Measurements from ENCODE around the gene CENPF. TPM values are rescaled to one million over a fixed set of nuclear protein-coding genes. Genes with fewer than 3 reads are reported as not detected.

CENPF gene
- total RNA-seq, 1 donor from 2014 or later, result 8.7 TPM

DNA sequence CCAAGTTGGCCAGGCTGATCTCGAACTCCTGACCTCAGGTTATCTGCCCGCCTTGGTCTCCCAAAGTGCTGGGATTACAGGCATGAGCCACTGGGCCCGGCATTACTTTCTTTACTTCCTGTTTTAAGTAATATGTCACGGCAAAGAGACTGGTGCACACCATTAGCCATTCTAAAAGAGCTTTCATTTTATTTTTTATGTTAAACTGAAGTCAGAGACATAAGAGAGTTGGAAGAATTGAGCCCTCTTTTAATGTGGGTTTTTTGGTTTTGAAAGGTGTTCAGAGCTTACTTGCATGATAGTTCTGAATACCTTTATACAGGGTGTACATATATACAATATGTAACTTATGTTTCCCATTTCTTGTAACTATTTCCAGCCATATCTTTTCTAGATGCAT lies 14.3 kb downstream of the CENPF start:
- no peak for DNase-seq (ENCODE audit: low read depth)

DNA sequence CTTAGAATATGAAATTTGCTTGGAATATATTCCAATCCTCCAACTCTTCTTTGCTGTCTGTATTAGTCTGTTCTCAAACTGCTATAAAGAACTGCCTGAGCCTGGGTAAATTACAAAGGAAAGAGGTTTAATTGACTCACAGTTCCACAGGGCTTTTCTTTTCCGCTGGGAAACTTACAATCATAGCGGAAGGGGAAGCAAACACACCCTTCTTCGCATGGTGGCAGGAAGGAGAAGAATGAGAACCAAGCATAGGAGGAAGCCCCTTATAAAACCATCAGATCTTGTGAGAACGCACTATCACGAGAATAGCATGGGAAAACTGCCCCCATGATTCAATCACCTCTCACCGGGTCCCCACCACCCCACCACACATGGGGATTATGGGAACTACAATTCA lies 14.8 kb downstream of the CENPF start:
- DNase-seq (ENCODE audit: low read depth), result no peak

DNA sequence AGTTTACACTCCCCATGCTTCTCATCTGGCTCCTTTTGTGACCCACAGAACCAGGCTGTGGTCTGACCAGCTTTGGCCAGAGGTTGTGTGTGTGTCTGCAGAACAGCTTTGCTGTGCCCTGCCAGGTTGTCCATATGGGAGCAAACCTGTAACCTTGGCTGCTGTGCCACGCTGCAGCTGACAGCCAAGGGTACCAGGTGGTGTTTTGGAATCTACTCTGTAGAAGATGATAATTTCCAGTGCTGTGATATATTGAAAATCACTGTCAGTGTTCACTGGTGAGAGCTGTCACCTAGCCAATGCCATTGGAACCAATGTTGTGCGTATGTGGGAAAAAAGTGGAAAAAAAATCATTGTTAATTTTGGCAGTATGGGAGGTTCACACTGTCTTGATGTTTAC lies 18.2 kb downstream of the CENPF start:
- DNase-seq (ENCODE audit: low read depth), result no peak

DNA sequence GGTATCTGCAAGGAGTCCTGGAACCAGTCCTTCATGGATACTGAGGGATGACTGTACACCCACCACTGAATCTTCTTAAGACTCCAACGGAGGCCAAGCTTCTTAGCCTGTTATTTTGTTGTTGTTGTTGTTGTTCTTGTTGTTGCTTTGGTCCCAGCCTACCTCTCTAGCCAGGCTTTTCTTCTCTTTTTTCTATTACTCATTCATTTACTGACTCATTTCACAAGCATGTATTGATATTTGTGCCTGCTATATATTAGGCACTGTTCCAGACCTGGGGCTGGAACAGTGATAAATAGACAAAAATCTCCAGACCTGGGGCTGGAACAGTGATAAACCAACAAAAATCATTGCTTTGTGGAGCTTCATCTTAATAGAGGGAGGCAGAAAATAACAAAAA lies 20.4 kb downstream of the CENPF start:
- peak; percentile 64 for DNase-seq (ENCODE audit: low read depth)

DNA sequence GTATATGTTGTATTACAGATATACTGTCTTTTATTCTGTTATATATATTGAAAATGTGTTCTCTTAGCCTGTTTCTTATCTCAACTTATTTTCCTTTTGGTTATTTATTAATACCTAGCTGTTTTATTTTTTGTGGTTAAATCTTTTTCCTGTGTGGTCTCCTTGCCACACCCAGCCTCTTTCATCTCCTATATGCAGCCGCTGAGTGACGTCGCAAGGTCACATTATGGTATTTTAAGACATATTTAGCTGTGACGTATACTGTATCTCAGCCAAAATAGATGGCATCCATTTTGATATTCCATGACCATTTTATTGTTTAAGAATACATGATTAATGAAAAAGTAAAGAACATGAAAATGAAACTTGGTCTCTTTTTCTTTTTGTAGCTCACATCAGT lies 29.1 kb downstream of the CENPF start:
- no peak for DNase-seq (ENCODE audit: low read depth)

DNA sequence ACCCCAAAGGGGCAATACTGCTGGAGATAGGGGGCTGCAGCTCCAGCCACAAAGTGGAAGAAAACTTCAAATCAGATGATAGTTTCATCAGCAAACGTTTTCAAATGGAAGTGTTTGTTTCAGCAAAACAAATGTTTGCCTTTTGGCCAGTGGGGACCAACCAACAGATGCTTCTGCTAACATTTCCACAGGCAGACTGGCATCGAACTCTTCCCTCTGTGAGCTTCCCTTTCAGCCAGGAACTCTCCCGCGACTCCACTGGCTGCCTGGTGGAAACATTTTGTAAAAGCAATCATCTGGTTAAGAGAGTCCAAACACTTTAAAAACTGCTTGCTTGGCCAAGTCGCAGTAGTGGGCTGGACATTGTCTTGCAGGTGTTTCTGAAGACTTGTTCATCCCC lies 30.7 kb downstream of the CENPF start:
- DNase-seq (ENCODE audit: low read depth), result no peak

DNA sequence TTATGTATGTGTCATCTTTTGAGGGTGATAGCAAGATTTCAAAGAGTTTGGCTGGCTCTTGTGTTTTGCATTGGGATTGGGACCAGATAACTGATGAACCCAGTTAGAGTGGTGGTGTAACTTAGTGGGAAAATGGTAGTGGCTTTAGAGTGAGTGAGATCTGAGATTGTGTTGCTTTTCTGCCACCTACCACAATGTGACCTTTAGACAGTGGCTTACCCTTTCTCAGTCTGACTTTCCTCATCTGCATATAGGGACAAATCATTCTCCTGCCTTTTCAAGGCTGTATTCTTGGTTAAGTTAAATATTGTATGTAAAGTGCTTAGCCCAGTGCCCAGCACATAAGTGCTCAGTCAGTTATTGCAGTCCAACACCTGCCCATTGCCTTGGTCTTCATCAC lies 31.3 kb downstream of the CENPF start:
- DNase-seq (ENCODE audit: low read depth), result no peak

DNA sequence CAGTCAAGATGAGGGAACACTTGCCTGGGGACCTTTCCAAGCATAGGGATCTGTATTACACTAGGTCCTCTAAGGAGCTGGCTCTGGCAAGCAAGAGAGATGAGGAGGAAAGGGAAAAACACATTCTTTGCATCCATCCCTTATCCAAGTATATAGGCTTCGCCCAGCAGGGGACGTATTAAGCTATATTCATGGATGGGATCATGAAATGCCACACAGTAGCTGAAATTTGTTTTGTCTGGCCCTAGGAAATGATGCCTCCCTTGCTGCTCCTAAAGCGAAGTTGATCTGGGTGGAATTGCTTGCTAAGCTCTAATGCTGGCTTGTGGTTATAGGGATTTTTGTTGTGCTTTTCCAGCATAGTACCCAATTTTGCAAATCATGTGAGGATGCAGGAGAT lies 32.1 kb downstream of the CENPF start:
- no peak for DNase-seq (ENCODE audit: low read depth)

DNA sequence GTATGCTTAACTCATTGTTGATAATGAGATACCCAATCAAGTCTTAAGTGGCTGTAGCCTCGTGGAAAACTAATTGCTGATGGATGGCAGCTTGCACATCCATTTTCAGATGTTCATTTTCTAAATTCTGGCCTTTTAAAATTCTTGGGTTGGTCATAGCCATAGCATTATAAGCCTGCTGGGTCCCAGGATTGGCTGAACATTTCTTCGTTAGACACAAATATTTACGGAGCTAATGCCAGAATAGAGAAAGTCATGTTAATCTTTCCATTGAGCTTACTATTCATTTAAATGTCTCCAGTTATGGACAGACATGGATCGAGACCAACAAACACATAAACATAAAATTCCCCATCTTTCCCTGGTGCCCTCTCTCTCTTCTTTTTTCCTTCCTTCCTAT lies 32.5 kb downstream of the CENPF start:
- DNase-seq (ENCODE audit: low read depth), result no peak

DNA sequence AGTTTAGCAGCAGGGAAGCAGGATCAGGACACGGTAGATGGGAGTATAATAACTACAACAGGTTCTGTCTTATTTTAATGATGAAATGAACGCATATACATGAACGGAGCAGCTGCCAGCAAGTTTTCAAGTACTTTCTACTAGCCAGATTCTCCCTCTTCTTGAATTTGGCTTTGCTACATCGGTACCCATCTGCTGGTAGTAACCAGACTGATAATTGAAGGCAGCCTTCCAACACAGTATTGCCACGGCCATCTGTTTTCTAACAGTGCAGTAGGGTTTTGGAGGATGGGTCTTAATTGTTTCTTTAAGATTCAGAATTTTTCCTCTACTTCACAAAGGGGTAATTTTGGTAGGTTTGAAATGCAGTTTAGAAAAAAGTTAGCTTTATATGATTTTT lies 33.4 kb downstream of the CENPF start:
- no peak for DNase-seq (ENCODE audit: low read depth)

DNA sequence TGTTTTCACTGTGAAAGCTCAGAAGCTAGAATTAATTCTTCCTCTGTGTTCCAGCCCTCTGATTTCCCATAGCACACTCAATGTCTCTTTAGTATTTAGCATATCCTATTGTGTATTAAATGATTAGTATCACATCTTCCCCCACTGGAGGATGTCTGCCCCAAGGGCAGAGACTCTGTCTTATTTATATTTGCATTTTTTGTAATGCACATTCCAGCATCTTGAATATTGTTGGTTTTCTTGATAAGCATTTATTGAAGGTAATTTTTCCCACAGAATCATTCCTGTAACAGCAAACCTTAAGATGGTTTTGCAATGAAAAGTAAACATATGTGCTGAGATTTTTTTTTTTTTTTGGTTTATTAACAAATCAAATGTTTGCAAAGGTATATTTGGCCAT lies 34.1 kb downstream of the CENPF start:
- no peak for DNase-seq (ENCODE audit: low read depth)

DNA sequence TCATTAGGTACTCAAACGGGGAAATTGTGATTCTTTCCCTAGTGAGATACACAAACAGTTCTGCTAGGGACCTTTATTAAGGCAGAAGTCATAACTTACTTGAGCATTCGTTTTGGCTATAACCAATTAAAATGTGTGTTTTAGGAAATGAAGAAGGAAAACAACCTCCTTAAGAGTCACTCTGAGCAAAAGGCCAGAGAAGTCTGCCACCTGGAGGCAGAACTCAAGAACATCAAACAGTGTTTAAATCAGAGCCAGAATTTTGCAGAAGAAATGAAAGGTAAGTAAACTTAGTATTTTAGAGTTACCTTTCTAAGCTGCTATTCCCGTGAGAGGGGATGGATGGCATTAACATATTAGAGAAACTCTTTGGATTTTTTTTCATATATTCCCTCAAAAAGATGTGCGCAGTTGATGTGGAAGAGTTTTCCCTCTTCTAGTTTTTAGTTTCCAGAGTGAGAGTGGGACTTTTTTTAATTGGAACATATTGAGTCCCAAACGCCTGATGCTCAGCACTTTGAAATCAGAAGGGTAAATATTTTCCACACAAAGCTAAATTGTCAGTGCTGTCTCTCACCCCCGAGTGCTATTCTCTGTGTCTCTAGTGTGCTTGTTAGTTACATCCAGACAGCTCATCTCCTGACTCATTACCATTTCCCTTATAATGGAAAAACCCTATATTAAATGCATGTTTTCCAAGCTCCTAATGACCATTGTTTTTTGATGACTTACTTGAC lies 34.9 kb downstream of the CENPF start:
- peak; percentile 65 for DNase-seq (ENCODE audit: low read depth)

DNA sequence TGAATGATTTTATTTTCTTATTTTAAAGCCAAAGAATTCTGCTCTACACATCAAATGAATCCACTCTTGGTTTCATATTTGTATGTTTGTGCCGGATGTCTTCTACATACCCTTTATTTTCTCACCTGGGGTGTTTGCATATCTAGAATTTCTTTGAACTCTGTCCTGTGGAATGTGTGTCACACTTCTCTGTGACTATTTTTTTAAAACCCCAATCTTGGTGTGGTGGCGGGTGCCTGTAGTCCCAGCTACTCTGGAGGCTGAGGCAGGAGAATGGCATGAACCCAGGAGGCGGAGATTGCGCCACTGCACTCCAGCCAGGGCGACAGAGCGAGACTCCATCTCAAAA lies 35.4 kb downstream of the CENPF start:
- no peak for DNase-seq (ENCODE audit: low read depth)

DNA sequence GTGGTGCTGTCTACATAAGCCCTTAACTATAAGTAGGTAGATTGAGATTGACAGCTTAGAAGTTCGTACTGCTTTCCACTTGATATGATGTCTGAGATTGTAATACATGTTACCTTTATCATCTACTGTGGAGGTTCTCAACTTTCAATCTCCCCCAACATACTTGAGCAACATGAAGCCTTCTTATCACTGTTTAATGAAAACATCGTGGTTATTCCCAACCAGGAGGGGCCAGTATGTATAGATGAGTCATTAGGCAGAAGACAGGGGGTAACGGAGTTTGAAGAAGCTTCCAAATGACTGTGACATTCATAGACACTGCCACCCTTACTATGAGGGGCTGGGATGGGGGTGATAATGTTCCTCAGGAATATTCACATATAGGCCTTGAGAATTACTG lies 36.0 kb downstream of the CENPF start:
- DNase-seq (ENCODE audit: low read depth), result no peak

DNA sequence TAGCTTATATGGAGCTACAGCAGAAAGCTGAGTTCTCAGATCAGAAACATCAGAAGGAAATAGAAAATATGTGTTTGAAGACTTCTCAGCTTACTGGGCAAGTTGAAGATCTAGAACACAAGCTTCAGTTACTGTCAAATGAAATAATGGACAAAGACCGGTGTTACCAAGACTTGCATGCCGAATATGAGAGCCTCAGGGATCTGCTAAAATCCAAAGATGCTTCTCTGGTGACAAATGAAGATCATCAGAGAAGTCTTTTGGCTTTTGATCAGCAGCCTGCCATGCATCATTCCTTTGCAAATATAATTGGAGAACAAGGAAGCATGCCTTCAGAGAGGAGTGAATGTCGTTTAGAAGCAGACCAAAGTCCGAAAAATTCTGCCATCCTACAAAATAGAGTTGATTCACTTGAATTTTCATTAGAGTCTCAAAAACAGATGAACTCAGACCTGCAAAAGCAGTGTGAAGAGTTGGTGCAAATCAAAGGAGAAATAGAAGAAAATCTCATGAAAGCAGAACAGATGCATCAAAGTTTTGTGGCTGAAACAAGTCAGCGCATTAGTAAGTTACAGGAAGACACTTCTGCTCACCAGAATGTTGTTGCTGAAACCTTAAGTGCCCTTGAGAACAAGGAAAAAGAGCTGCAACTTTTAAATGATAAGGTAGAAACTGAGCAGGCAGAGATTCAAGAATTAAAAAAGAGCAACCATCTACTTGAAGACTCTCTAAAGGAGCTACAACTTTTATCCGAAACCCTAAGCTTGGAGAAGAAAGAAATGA lies 37.6 kb downstream of the CENPF start:
- DNase-seq (ENCODE audit: low read depth), result no peak

DNA sequence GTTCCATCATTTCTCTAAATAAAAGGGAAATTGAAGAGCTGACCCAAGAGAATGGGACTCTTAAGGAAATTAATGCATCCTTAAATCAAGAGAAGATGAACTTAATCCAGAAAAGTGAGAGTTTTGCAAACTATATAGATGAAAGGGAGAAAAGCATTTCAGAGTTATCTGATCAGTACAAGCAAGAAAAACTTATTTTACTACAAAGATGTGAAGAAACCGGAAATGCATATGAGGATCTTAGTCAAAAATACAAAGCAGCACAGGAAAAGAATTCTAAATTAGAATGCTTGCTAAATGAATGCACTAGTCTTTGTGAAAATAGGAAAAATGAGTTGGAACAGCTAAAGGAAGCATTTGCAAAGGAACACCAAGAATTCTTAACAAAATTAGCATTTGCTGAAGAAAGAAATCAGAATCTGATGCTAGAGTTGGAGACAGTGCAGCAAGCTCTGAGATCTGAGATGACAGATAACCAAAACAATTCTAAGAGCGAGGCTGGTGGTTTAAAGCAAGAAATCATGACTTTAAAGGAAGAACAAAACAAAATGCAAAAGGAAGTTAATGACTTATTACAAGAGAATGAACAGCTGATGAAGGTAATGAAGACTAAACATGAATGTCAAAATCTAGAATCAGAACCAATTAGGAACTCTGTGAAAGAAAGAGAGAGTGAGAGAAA lies 38.4 kb downstream of the CENPF start:
- no peak for DNase-seq (ENCODE audit: low read depth)

DNA sequence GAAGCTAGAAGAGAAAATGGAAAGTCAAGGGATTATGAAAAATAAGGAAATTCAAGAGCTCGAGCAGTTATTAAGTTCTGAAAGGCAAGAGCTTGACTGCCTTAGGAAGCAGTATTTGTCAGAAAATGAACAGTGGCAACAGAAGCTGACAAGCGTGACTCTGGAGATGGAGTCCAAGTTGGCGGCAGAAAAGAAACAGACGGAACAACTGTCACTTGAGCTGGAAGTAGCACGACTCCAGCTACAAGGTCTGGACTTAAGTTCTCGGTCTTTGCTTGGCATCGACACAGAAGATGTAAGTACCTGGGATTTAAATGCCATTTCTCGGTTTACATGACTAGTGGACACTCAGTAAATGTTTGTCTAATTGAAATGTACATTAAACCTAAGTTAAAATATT lies 40.0 kb downstream of the CENPF start:
- DNase-seq (ENCODE audit: low read depth), result no peak

DNA sequence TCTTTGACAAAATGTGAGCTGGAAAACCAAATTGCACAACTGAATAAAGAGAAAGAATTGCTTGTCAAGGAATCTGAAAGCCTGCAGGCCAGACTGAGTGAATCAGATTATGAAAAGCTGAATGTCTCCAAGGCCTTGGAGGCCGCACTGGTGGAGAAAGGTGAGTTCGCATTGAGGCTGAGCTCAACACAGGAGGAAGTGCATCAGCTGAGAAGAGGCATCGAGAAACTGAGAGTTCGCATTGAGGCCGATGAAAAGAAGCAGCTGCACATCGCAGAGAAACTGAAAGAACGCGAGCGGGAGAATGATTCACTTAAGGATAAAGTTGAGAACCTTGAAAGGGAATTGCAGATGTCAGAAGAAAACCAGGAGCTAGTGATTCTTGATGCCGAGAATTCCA lies 42.7 kb downstream of the CENPF start:
- no peak for DNase-seq (ENCODE audit: low read depth)

DNA sequence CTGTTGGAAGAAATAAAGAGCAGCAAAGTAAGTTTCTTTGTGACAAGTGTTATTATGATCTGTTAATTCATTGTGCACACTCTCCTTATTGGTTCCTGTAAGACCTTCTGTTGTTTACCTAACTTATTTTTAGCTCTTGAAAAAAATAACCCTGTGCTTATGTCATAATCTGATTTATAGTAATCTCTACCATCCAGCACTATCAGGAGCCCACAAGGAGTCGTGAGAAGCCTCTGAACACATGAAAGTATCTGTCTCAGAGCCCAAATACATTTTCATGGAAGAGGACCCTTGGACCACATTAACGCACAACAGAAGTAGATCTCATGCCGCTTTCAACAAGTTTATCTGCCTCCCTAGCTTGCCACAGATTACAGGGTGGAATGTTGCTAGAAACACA lies 45.8 kb downstream of the CENPF start:
- no peak for DNase-seq (ENCODE audit: low read depth)

DNA sequence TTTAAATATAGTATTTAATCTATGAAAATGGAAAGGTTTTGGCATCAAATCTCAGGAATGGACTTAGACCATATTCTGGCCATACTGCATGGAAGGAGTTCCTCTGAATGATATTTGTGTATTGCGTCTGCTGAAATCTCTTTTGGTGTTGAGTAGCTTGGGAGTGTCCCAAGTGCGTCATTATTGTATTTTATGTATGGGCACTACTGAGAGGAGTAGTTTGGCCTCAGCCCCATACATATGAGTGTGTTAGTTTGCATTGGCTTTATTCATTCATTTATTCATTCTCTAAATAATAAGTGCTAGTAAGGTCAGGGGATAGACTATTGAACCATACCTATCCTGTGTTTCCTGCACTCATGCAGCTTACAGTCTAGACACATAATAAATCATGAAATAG lies 46.6 kb downstream of the CENPF start:
- no peak for DNase-seq (ENCODE audit: low read depth)

DNA sequence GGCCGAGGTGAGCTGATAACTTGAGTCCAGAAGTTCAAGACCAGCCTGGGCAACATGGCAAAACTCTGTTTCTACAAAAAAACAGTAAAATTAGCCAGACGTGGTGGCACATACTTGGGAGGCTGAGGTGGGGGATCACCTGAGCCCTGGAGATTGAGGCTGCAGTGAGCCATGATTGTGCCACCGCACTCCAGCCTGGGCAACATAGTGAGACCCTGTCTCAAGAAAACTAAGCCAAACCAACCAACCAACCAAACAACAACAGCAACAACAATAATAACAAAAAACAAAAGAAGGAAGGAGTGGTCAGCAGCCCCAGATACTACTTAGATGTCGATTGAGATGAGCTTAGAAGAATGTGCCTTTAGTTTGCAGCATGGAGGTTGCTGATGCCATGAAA lies 47.7 kb downstream of the CENPF start:
- DNase-seq (ENCODE audit: low read depth), result no peak

DNA sequence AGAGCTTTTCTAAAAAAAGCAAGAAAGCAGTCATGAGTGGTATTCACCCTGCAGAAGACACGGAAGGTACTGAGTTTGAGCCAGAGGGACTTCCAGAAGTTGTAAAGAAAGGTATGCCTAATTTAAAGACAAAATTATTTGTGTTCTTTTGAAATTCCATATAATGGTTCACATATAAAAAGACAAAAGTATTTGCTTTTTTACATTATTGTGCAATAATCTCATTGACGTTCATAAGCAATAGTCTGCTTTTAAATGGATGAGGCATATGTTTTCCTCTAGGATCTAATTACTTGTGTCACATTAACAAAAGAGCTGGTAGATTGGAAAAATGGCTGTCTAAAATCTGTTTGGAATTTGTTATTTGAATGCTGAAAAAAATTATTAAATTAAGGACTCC lies 54.3 kb downstream of the CENPF start:
- no peak for DNase-seq (ENCODE audit: low read depth)

DNA sequence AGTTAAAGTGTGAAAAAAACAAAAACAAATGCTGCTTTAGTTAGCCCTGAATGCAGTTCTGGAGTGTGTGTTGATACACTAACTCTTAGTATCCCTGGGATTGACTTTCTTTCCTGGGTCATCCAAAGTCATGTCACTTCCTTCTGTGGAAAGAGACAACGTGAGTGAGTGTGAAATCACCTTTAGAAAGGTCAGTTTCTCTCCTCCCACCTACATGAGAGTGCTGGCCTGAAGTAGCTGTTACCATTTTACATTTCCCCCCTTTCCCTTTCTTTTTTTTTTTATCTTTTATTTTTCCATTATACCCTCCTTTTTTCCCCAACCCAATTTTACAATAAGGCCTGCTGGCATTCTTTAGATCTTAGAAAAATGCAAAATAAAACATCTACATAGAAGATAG lies 55.2 kb downstream of the CENPF start:
- DNase-seq (ENCODE audit: low read depth), result no peak
